ENCODE measurements around the gene DGKG. TPM values are rescaled to one million over a fixed set of nuclear protein-coding genes. Genes with fewer than 3 reads are reported as not detected.

DGKG gene
- total RNA-seq, 1 donor from 2014 or later = 13.5 TPM

DNA sequence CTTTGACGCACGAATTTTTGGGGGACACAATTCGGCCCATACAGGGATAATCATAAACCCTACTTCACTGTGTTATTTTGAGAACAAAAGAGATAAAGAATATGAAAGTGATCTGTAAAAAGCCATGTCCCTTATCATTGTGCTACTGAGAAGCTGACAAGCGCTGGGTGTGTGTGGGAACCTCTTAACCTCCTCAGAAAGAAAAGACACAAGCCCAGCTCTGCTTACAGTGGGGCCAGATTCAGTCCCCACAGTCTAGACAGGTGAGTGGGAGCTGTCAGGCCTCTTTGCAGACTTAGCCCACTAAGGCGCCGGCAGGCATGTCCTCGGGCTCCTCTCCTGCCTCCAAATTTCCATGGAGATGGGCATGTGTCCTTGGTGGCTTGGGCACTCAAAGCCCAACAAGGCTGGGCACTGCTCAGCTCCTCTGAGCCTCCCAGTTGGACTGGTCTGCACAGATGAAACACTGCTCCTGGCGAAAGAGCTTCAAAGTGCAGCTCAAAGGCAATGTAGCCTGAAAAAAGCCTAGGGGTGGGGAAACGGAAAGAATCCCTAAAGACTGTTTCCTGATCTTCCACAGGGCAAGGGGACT, 188.7 kb downstream of the DGKG start:
- DNase-seq (ENCODE audit: low spot score) = no peak

DNA sequence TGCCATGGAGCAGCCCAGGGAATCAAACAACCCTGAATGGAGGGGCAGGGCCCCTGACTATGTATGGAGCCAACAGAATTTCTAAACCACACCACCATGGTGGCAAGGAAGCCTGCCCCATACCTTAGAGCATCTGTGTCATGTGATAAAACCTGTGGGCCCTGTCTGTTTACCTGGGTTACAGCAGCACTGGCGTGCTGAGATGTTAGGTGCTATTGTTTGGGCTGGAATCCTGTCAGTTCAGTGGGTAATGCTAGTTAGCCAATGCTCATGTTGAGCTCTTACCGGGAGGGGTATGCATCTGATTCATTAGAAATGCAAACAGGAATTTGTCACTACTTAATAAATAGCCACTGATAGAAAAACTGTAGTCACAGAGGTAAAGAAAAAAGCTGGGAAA, 189.7 kb downstream of the DGKG start:
- DNase-seq (ENCODE audit: low spot score) = no peak

DNA sequence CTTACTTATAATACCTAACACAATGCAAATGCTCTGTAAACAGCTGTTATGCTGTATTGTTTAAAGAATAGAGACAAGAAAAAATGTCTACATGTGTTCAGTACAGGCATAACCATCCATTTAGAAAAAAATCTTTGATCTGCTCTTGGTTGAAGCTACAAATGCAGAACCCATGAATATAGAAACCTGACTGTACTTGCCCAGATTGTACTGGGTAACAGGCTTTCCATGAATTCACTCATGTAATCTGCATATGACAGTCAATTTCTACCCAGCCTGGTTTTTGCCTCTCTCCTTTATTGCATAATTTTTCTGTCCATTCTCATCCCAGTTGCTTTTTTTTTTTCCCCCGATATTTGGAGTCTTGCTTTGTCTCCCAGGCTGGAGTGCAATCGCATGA, 190.5 kb downstream of the DGKG start:
- DNase-seq (ENCODE audit: low spot score) = no peak

DNA sequence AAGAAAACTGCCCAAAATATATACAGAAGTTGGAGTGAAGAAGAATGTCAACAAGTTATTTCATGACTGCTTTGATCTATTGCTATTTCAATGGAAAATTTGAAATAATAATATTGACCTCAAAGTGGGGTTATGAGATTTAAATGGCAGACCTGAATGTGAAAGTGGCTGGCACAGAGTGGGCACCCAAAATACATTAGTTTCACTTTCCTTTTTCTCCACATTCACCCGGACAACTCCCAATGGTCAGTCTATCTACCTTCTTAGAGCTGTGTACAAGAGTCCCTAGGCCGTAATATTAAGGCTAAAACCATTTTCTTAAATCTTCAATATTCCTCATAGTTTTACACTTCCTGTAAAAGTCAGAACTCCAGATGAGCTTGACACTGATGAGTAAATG, 191.5 kb downstream of the DGKG start:
- DNase-seq (ENCODE audit: low spot score) = no peak

DNA sequence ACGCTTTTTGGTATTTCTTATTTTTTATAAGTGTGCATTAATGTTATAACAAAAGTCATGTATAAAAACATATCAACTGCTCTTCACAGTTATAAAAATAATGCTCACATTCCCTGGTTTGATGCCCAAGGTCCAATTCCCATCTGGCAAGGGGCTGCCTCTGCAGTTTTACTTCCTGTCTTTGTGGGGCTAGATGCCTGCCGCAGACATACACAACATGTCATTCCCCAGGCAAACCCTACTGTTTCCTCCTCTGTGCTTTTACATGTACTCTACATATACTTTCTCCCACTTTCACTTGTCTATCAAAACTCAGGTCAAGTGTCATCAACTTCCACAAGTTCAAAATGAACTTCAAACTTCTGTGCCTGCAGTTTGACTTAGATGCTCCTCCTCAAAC, 192.7 kb downstream of the DGKG start:
- DNase-seq (ENCODE audit: low spot score) = peak; percentile 20

DNA sequence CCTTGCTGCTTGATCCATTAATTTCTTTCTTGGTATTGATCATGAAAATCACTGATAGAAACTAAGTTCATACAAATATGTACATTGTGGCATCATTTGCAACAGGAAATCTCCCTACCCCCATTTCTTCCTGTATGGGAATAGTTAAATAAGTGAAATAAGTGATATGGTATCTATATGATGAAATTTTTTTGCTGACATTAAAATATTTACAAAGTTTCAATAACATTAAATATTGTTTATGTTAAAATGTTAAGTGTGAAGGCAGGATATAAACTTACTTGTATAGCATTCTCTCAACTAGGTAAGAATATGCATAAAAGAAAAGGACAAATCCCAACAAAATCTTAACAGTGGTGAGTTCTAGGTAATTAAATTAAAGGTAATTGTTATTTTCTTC, 193.1 kb downstream of the DGKG start:
- no peak for DNase-seq (ENCODE audit: low spot score)

DNA sequence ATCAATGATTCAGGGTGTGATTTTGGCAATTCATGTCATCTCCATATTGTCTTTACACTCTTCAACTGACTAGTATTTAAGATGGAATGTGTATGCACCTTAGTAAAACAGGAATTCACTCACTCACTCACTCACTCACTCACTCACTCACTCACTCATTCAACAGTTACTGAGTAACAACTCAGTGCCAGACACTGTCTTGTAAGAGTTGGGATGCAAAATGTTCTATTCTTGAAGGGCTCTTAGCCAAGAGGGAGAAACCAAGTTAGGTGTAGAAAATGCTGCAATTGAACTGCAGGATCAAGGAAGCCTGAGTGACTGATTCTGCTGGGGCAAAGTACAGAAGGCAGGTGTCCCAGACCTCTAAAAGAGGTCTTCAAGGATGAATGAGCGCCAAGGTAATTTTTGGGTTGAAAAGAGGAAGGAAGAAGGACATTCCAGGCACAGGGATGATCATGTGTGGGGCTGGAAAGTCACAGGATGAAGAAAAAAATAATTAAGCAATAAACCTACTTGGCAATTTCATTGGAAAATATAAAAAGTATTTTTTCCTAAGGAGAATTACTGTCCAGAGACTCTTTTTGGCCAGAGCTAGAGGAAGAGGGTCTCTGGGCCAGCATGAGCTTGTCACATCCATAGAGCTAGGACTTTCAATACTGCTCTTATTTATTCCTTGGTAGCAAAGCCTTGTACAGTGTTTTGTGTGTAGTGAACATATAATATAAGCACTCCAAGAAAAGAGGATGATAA, 194.2 kb downstream of the DGKG start:
- no peak for DNase-seq (ENCODE audit: low spot score)

DNA sequence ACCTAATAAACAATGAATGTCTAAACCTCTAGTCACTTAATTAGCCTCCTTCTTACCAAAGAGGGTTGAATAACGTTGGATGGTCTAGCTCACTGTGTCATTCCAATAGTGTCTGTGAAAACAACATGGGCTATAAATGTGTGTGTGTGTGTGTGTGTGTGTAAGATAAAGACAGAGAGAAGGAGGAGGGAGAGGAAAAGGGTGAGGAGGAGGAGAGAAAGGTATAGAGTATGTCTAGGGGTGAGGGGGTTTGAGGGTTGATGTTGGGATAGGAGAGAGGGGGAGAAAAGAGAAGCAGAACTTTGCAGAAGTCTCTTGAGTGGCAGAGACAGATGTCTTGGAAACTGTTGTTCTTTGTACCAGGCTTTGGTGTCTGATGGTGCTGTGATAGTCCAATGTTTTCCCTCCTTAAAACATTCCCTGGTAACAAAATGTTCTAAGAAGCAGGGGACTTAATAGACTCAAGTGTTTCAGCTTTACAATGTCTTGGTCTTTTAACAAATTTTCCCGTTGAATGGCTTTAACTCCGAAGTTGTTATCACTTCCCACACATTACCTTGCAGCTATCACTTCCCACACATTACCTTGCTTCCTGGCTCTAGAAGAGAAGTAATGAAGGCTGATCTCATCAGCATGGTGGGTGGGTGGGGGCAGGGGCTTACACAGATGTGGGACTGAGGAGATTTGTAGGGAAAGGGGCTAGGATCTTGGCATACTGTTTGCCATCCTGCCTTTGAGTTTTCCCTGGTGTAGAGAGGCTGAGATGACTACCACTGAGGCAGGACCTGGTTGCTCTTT, 195.3 kb downstream of the DGKG start:
- no peak for DNase-seq (ENCODE audit: low spot score)

DNA sequence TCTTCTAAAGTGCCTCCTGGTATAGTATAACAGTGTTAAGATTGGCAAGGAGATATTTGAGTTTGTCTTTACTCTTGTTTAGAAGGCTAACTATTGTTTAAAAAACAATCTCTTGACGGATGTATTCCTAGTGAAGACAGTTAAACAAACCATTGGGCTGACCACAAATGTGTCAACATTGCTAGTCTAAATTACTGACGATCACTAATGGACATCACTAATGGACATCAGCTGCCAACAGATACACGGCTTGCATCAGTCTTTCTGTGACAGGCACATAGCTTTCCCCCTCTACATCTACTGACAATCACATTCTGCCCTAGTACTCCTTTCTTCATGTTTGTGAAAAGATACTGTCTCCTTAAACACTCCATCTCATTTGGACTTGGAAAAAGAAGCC, 196.0 kb downstream of the DGKG start:
- DNase-seq (ENCODE audit: low spot score) = no peak

DNA sequence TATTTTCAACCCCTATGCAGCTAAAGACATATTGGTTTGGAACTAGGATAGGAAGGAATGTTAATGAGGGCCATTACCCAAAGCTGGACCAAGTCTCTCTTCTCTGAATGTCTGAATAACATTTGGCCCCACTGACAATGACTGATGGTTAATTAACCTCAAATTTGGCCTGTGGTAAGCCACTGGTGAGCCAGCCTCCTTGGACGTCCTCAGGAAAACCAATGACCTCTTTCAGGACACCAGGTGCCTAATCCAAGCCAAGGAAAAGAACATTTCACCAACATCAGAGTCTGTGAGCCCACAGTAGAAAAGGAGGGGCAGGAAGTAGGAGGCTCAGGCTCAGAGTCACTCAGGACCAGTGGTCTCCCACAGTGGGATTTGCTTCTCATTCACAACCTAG, 196.7 kb downstream of the DGKG start:
- no peak for DNase-seq (ENCODE audit: low spot score)

DNA sequence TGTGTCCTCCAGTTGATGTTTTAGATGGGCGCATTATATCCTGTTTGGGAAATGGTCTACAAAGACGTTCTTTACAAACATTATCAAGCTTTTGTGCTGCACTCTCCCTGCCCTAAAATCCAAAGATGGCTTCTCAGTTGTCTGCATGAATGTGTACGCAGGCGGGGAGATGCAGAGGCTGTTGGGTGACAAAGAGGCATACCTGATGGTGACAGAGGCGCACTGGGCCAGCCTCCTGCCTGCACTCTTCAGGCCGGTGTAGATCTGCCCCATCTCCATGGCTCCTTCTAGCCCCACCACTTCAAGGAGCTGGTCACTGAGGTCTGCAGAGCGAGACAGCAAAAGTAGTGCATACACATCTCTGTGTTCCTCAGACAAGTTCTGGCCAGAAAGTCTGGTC, 197.3 kb downstream of the DGKG start:
- DNase-seq (ENCODE audit: low spot score) = no peak

DNA sequence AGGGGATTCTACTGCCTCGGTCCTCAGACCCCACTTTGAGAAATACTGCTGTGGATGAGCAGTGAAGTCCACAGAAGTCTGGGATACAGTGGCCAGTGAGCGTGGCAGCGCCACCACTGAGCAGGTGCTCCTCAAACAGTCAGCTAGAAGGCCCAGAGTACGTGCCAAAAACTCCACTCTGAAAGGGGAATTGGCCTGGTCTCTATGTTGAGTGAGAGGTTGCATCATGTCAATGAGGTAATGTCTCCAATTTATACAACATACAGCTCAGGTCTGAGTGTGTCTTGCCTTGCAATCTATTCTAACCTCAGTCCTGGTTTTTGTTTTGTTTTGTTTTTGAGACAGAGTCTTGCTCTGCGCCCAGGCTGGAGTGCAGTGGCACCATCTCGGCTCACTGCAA, 199.8 kb downstream of the DGKG start:
- DNase-seq (ENCODE audit: low spot score) = no peak

DNA sequence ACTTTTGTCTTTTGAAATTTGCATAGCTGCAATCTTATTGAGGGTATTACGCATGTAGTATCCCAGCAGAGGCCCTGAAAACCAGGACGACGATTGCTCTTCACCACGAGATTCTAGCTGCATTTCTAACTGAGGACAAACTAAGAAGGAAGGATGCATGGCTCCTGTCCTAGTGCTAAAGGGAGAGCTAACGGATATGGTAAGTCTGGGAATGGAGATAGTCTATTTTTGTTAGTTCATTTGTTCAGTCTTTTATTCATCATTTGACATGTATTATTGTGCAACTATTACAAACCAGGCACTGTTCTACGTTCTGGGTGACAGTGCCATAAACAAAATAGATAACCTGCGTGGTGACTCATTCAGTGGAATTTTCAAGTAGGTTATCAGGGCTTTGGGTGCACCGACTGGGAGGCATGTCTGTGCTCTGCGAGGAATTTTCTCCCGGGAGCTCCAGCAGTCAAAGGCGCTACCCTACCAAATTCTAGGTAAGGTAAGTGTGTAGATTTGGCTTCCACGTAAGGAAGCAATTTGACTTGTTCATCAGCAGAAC, 201.3 kb downstream of the DGKG start:
- no peak for DNase-seq (ENCODE audit: low spot score)

DNA sequence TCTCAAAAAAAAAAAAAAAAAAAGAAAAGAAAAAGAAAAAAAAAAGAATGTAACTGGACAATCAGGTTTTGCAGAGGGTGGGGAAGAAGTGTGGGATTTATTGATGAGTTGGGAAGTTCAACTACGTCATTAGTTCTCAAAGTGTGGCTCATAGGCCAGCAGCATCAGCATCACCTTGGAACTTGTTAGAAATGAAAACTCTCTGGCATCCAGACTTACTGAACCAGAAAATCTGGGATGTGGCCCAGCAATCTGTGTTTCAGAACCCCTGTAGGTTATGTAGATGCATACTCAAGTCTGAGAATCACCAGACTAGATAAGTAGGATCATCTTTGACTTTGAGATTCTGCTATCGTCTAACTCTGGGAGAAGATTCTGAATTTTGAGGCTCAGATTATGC, 207.4 kb downstream of the DGKG start:
- DNase-seq (ENCODE audit: low spot score) = no peak

DNA sequence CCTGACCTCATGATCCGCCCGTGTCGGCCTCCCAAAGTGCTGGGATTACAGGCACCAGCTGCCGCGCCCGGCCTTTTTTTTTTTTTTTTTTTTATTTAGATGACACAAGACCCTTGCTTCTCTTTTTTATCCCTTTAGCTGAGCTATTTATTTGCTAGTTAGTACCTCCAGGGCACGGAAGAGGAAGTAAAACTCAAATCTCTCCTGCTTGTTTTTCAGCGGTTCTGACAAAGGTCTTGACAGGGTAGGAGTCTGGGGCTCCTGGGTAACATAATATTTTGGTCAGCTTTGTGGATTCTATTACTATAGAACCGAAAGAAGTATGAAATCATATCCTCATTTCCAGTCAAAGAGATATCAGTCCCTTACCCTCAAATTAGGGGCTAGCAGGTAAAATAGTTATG, 209.1 kb downstream of the DGKG start:
- DNase-seq (ENCODE audit: low spot score) = no peak

DNA sequence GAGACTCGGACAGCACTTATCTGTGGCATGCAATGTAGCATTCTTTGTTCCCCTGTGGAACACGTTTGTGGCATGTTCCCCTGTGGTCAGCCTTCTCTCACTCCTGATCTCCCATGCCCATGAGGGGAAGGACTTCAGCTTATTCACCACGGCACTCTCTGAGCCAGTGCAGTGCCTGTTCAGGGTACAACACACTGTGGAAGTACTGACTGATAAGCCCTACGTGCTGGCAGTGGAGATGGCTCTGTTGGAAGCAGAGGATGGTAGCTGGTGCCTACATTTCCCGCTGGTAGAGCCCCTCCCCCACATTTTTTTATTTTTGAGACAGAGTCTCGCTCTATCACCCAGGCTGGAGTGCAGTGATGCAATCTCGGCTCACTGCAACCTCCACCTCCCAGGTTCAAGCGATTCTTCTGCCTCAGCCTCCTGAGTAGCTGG, 209.7 kb downstream of the DGKG start:
- DNase-seq (ENCODE audit: low spot score) = no peak

DNA sequence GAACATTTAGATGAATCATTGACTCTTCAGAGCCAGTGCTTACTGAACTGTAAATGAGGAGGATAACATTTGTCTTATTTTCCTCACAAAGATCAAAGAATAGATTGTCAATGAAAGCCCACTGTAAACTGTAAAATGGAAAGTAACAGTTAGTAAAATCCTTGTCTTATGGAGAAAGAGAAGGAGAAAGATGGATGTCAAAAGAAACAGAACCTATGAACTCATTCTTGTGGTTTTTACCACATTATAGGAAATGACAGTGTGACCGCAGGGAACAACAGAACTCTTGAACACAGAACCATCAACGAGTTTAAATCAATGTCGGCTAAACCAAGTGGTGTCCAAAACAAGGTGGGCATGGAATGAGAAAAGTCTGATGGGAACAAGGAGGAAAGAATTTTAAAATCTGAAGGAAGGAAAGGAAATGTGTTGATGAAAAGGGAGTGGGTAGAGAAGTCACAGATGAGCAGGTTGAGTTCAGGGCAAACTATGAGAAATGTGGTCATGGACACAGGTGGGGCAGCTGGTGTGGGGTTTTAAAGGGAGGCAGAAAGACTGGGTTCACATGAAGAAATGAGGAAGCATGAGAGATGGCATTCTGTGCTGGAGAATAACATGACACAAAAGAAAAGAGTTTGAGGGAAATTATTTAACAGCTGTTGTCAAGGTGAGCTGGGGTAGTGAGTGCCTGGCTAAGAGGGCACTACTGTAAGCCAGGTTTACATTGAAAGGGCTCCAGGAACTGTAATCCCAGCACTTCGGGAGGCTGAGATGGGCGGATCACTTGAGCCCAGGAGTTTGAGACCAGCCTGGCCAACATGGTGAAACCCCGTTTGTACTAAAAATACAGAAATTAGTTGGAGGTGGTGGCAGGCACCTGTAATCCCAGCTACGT, 210.7 kb downstream of the DGKG start:
- DNase-seq (ENCODE audit: low spot score) = no peak

DNA sequence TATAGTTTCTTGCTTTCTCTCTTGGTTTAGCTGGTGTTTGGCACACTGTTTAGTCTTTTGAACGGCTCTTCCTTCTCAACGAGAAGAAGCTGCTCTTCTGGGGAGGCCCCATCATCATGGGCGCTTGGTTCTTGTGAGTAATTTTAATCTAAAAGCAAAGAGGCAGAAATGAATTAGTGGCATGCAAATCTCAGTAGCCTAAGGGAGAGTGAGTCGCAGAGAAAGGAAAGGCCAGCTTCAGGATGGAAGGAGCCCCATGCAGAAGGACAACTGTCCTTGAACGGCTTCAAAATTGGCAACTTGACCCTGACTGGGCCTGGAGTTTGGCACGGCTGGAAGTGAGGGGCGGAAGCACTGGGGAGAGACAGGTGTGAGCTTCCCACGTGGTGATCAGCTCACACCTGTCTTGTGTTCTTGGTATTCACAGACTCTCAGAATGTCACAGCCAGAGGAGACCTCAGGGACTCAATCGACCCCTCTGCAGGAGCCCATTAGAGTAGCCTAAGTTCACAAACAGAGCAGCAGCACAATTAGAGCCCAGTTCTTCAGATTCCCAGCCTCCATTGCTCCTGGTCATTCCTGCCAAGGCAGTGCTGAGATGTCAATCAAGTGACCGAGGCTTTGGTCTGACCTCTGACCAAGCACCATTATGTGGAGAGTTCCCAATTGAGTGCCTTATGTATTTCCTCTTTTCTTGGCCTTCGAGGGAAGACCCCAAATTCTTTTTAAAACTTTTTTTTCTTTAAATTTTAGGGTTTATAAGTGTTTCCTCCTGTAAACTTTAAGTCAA, 211.8 kb downstream of the DGKG start:
- no peak for DNase-seq (ENCODE audit: low spot score)

DNA sequence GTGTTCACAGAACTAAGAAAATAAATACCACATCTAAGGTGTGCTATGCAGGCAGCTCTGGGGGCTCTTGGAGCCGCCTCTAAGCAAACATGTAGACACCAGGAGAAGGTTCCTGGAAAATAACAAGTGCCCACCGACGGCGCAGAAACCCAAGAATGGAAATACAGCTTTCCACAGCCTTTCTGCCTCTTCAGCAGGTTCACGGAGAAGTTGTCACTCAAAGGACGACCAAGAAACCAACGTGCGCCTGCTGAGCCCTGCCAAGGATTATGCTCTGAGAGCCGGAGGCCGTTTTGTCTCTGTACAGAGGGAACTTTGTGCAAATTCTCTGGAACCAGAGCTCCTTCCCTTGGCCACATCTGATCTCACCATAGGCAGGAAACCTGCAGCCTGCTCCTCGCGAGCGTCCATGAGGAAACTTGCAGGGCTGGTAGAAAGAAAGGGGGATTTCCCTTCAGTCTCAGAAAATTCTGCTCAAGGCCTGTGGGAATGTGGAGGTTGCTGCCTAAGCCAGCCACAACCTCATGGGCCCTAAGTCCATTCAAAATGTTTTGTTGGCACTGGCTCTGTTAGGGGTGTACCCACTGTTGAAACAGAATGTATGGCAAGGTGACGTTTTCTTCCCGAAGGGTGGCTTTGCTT, 212.6 kb downstream of the DGKG start:
- DNase-seq (ENCODE audit: low spot score) = no peak

DNA sequence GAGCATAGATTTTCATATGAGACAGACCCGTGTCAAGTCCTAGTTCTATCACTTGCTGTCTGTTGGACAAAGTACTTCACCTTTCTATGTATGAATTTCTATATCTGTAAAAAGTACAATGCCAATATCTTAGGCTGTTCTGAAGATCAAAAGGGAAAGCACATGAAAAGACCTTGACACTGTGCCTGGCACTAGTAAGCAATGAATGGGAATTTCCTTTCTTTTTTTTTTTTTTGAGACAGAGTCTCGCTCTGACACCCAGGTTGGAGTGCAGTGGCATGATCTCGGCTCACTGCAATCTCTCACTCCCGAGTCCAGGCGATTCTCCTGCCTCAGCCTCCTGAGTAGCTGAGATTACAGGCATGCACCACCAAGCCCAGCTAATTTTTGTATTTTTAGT, 217.8 kb downstream of the DGKG start:
- DNase-seq (ENCODE audit: low spot score) = no peak
